ENCODE measurements around the gene FBXO42.
"Not testable (repeated sequence)": the region's sequence is repeated elsewhere in the genome, so short reads cannot be mapped to it uniquely, and the experiment has no call there.

Gene FBXO42

DNA sequence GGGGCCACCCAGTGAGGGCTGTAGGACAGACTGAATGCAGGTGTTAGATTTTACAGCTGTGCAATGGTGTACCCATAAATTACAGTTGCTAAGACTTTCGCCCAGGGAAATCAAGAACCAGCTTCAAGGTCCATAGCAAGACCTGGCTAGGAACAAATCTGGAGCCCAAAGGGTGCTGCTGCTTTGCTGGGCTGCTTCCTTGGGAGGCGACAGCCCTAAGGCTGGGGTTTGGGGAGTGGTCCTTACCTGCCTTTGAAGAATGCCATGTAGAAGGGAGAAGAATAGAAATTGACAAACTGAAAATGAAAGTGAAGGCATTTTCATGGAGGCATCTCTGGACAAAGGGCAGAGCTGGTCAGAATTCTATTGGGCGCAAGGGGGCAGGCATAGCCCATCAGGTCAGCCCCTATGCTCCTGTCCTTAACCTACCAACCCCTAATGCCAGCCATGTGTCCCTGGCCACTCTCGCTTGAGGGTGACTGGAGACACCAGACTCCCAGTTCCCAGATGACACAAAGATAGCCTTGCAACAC is 132.2 kb downstream of the FBXO42 start:
- H3K4me3 ChIP-seq (ENCODE audit: low read depth, low read length) = no peak overlapping the region
- no peaks in the 10 kb centered on the region for H3K27me3 ChIP-seq
- no peaks in the 10 kb centered on the region for H3K4me1 ChIP-seq
- TF ChIP-seq, protein P1, sequence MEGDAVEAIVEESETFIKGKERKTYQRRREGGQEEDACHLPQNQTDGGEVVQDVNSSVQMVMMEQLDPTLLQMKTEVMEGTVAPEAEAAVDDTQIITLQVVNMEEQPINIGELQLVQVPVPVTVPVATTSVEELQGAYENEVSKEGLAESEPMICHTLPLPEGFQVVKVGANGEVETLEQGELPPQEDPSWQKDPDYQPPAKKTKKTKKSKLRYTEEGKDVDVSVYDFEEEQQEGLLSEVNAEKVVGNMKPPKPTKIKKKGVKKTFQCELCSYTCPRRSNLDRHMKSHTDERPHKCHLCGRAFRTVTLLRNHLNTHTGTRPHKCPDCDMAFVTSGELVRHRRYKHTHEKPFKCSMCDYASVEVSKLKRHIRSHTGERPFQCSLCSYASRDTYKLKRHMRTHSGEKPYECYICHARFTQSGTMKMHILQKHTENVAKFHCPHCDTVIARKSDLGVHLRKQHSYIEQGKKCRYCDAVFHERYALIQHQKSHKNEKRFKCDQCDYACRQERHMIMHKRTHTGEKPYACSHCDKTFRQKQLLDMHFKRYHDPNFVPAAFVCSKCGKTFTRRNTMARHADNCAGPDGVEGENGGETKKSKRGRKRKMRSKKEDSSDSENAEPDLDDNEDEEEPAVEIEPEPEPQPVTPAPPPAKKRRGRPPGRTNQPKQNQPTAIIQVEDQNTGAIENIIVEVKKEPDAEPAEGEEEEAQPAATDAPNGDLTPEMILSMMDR (IDR thresholded peaks at IDR 0.05; ENCODE audit: low read depth, low read length) = no peak
- no peaks in the 10 kb centered on the region for H3K9me3 ChIP-seq
- H3K36me3 ChIP-seq = no peaks in the 10 kb centered on the region
- no peak for DNase-seq

DNA sequence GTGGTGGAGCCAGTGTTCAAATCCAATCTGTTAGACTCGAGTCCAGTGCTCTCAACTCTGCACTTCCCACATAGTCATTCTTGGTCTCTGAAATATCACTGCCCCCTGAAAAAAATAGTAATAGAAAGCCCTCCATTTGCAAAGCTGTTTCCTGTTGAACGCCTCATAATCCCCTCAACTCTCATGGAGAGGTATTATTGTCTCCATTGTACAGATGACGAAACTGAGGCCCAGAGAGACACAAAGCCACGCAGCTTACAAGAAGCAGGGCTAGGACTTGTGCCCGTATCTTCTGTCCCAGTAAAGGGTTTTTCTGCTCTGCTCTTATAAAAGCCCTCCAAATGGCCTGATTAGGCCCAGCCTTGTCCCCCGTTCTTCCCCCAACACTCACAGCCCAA is 133.6 kb downstream of the FBXO42 start:
- no peak for DNase-seq
- no peaks in the 10 kb centered on the region for H3K9me3 ChIP-seq
- no peaks in the 10 kb centered on the region for H3K36me3 ChIP-seq
- TF ChIP-seq, protein P1 (IDR thresholded peaks at IDR 0.05; ENCODE audit: low read depth, low read length) = no peak
- H3K4me1 ChIP-seq = no peaks in the 10 kb centered on the region
- H3K27me3 ChIP-seq = no peaks in the 10 kb centered on the region
- no peak overlapping the region for H3K4me3 ChIP-seq (ENCODE audit: low read depth, low read length)

DNA sequence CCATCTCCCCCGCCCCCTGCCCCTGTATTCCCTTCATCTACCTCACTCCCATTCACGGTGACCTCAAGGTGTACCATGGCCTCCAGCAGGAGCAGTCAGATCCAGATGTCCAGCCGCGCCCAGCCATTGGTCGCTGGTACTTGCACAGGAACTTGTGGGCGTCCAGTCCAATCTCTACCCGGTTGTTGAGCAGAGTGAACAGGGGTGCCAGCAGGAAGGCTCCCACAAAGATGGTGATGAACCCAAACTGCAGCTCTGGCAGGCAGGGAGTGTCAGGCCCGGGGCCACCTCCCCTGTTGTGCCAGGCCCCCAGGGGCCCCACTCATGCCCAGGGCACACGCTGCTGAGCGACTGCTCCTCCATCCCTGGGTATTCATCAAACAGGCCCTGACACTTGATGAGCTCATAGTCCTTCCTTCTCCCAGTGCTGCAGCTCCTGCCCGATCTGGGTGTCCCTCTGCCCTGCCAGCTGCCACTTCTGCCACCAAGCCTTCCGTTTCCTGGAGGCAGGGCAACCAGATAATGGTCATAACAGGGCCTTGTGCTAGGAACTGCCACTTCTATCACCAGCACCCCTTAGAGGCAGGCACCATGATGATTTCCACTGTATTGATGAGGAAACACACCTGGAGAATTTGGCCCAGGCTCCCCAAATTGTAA is 134.1 kb downstream of the FBXO42 start:
- H3K27me3 ChIP-seq = no peaks in the 10 kb centered on the region
- DNase-seq = no peak
- TF ChIP-seq, protein P1 (IDR thresholded peaks at IDR 0.05; ENCODE audit: low read depth, low read length) = no peak
- H3K4me1 ChIP-seq = no peaks in the 10 kb centered on the region
- H3K4me3 ChIP-seq (ENCODE audit: low read depth, low read length) = no peak overlapping the region
- no peaks in the 10 kb centered on the region for H3K9me3 ChIP-seq
- H3K36me3 ChIP-seq = no peaks in the 10 kb centered on the region

DNA sequence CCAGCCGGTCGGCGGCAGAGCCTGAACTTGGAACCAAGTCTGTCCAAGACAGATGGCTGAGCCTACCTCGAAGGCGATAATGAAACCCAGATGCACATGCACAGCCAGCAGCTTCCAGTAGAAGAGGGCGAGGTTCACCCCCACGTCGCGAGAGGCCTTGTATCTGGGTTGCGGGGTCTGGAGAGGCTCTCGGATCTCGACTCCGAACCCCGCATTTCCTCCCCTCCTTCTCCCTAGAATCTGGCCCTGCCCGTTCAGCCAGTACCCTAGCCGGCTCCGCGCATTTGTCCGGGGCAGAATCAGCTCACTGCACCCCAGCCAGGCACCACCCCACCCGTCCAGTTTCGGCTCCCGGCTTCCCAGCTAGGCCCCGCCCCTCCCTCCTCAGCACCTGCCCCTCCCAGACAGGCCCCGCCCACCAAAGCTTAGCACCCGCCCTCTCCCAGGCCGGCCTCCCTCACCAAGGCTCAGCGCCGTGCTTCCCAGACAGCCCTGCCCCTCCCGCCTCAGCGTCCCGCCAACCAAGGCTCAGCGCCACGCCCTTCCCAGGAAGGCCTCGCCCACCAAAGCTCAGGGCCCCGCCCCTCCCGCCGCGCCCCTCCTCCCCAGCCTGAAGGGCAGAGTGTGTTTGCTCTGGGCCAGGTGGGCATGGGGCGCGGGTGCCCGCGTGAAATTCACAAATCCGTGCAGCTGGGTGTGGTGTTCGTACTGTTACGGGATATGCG is 135.1 kb downstream of the FBXO42 start:
- H3K36me3 ChIP-seq = no peaks in the 10 kb centered on the region
- no peaks in the 10 kb centered on the region for H3K27me3 ChIP-seq
- TF ChIP-seq, protein P1 (IDR thresholded peaks at IDR 0.05; ENCODE audit: low read depth, low read length) = no peak
- no peaks in the 10 kb centered on the region for H3K9me3 ChIP-seq
- H3K4me1 ChIP-seq = no peaks in the 10 kb centered on the region
- peak; percentile 96 for DNase-seq
- H3K4me3 ChIP-seq (ENCODE audit: low read depth, low read length) = peak overlapping the region; percentile 41

DNA sequence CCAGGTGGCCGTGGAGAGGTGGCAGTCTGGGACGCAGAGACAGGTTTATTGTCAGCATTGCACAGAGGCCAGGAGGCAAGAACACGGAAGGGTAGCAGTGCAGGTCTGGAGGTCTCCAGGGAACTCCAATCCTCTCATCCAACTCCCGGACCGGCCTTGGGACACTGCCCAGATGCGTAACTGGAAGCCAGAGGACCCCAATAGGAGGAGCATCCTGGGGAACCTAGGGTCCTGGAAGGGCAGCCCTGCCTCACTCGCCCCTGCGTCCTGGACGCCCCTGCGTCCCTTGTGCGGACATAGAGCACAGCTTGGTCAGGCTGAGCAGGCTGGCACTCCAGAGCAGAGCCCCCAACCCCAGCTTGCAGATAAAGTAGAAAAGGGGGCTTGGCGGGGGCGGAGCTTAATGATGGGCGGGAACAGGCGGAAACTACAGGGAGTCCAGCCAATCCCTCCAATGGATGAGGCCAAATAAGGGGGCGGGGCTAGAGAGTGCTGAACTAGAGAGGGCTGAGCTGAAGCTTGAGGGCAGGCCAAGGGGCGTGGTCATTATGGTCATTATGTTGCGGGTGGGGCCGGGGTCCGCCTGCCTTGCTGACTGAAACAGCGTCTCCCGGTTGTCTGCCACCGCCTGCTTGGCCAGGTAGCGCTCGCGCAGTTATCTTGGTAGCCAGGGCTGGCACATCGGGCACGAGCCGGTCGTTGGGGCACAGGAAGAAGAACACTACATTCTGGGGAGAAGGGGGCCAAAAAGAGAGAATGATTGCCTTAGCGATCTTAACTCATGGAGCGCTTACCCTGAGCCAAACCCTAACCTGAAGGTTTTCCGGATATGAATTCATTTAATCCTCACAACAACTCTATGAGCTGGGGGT is 136.2 kb downstream of the FBXO42 start:
- no peaks in the 10 kb centered on the region for H3K9me3 ChIP-seq
- no peaks in the 10 kb centered on the region for H3K27me3 ChIP-seq
- no peaks in the 10 kb centered on the region for H3K4me1 ChIP-seq
- TF ChIP-seq, protein P1 (IDR thresholded peaks at IDR 0.05; ENCODE audit: low read depth, low read length) = no peak
- DNase-seq = peak; percentile 96
- no peaks in the 10 kb centered on the region for H3K36me3 ChIP-seq
- peak overlapping the region; percentile 41 for H3K4me3 ChIP-seq (ENCODE audit: low read depth, low read length)

DNA sequence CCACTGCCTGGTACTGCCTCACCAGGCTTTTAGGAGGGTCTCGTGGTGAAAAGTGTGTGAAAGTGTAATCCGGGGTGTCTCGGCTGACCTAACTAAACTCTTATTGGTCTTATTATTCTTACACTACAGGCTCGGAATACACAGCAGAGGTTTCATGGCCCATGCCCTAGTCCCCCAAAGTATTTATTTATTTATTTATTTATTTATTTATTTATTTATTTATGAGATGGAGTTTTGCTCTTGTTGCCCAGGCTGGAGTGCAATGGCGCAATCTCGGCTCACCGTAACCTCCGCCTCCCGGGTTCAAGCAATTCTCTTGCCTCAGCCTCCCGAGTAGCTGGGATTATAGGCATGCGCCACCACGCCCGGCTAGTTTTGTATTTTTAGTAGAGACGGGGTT is 137.0 kb downstream of the FBXO42 start:
- not testable (repeated sequence) for H3K4me1 ChIP-seq; DNase-seq; H3K27me3 ChIP-seq; H3K4me3 ChIP-seq (ENCODE audit: low read depth, low read length); H3K36me3 ChIP-seq; H3K9me3 ChIP-seq

DNA sequence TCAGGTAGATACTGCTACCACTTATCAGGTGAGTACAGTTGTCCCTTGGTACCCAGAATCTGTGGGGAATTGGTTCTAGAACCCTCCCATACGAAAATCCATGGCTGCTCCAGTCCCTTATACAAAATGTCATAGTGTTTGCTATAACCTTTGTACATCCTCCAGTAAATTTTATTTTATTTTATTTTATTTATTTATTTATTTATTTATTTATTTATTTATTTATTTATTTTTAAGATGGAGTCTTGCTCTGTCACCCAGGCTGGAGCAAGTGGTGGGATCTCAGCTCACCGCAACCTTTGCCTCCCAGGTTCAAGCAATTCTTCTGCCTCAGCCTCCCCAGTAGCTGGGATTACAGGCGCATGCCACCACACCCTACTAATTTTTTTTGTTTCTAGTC is 138.7 kb downstream of the FBXO42 start:
- not testable (repeated sequence) for DNase-seq; H3K9me3 ChIP-seq; H3K36me3 ChIP-seq; H3K27me3 ChIP-seq; H3K4me3 ChIP-seq (ENCODE audit: low read depth, low read length); H3K4me1 ChIP-seq

Data from BE2C (cell line).